Right renal pelvis (tissue), 4 donors: ENCODE measurements around the gene SESN1. TPM values are rescaled to one million over a fixed set of nuclear protein-coding genes. Genes with fewer than 3 reads are reported as not detected.
"Not testable (repeated sequence)": the region's sequence is repeated elsewhere in the genome, so short reads cannot be mapped to it uniquely, and the experiment has no call there.

Experiments
- DNase-seq, 4 donors: peaks; one replicate each; pipeline ENCODE4 v3.0.0-alpha.2; 2013; ENCODE audit warnings: low read depth in 4 of 4, low spot score in 3 of 4, missing footprints in 1 of 4
- polyA plus RNA-seq, 4 donors: library from polyadenylated mRNA; unstranded; fragments of 120-200 nt; gene quantifications; one replicate each; pipeline ENCODE4 v1.2.1, GENCODE V29; 2013; ENCODE audit not compliant: insufficient read length in 4 of 4

The SESN1 gene
- polyA plus RNA-seq, 4 donors = 23.3 to 30.6 (median 26.3) TPM

GRCh38 chr6:109006818-109007217 lies 87.8 kb downstream of the SESN1 start:
- DNase-seq = no peak

- DNase-seq = no peak
Measured at GRCh38 chr6:109002882-109003281, 91.8 kb downstream of the SESN1 start.

GRCh38 chr6:109002051-109002697 lies 92.5 kb downstream of the SESN1 start:
- no peak for DNase-seq

GRCh38 chr6:109001291-109001894 lies 93.3 kb downstream of the SESN1 start:
- DNase-seq = peak in 1 of 4 donors; percentile 16

GRCh38 chr6:109000289-109000688 lies 94.4 kb downstream of the SESN1 start:
- DNase-seq = no peak

- no peak for DNase-seq
Measured at GRCh38 chr6:108999428-108999827, 95.2 kb downstream of the SESN1 start.

GRCh38 chr6:108998485-108998884 lies 96.2 kb downstream of the SESN1 start:
- DNase-seq = no peak

- no peak for DNase-seq
Measured at GRCh38 chr6:108996208-108996607, 98.4 kb downstream of the SESN1 start.

GRCh38 chr6:108995296-108995695 lies 99.3 kb downstream of the SESN1 start:
- no peak for DNase-seq

GRCh38 chr6:108993876-108994275 lies 100.8 kb downstream of the SESN1 start:
- DNase-seq = no peak

GRCh38 chr6:108989700-108990099 lies 104.9 kb downstream of the SESN1 start:
- no peak for DNase-seq

GRCh38 chr6:108988765-108989164 lies 105.9 kb downstream of the SESN1 start:
- no peak for DNase-seq

GRCh38 chr6:108988296-108988695 lies 106.3 kb downstream of the SESN1 start:
- DNase-seq = no peak

- no peak for DNase-seq
Measured at GRCh38 chr6:108987156-108987555, 107.5 kb downstream of the SESN1 start.

- DNase-seq = no peak
Measured at GRCh38 chr6:108985301-108985700, 109.3 kb downstream of the SESN1 start.

- DNase-seq = no peak
Measured at GRCh38 chr6:108983151-108983550, 111.5 kb downstream of the SESN1 start.

GRCh38 chr6:108982154-108983113 lies 112.2 kb downstream of the SESN1 start:
- no peak for DNase-seq

- DNase-seq = not testable (repeated sequence)
Measured at GRCh38 chr6:108978638-108979037, 116.0 kb downstream of the SESN1 start.

GRCh38 chr6:108974201-108974600 lies 120.4 kb downstream of the SESN1 start:
- DNase-seq = no peak

GRCh38 chr6:108969776-108970175 lies 124.9 kb downstream of the SESN1 start:
- DNase-seq = no peak
